ENCODE data around the gene AANAT.

DNA sequence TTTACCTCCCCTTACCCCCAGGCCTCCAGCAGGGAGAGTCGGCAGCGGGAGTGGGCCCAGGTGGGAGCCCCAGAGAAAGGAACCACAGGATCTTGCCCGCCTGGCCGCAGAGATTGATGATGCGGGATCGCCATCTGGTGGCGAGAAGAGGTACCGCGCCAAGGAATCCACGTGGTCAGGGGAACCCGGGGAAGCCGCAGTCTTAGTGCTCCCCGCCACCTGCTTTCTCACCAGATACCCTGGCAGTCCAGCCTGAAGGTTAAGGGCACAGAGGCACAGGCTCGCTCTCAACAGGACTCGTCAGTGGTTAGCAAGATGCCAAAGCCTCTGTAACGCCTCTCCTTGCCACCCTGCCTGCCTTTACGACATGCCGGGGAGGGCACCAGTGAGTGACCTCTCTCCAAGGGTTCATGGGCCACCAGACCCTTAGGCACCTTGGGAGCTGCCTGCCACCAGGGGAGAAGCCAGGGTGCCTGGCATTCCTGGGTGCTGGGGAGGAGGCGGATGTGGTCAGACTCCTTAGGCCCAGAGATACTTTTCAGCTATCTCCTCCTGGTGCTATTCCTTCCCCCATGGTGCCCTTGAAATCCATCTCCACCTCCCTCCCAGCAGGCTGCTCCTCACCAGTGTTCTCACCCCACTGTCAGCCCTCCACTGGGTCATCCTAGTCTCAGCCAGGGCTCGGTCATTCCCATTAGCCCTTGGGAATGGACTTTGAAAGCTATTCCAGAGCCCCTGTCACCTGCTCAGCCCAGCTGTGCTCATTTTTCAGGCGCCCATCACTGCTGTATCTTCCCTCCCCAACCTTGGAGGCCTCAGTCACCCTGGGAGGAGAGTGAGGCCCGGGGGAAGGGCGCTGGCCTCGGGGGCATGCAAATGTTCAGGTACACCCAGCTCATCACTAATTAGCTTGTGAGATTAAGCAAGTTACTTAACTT is 39.3 kb downstream of the AANAT start:
- TF ChIP-seq CTCF (conservative IDR thresholded peaks at IDR 0.05; ENCODE audit: low read length) (peak; percentile 100), EZH2phosphoT487 (IDR thresholded peaks at IDR 0.05; ENCODE audit: borderline replicate concordance, low read depth, low read length) (no peak)

Data from OCI-LY7 (cell line).